ENCODE measurements around the gene KCNJ10. TPM values are rescaled to one million over a fixed set of nuclear protein-coding genes. Genes with fewer than 3 reads are reported as not detected.
A peak's percentile ranks its signal among the peaks of the same experiment; 100 is the strongest.

The KCNJ10 gene
- total and polyA plus RNA-seq, 8 donors: 0.27 to 0.72 (median 0.56) TPM; not detected in 1

- intact Hi-C loops (cut with DNase I): no loop called here
- DNase-seq (peak; percentile 92 to 100 (median 98)), ATAC-seq (peak; percentile 88)
- H3K4me3 ChIP-seq: peak overlapping the region; percentile 45 to 74
- TF ChIP-seq CTCF (IDR thresholded peaks at IDR 0.05): no peak
- H3K4me1 ChIP-seq: peaks cover 0 to 41% of the 10 kb centered on the region in 2 donors
- H3K27ac ChIP-seq: peak overlapping the region; percentile 89 to 90
- peaks cover 0 to under 1% of the 10 kb centered on the region in 2 donors for H3K36me3 ChIP-seq
- no peaks in the 10 kb centered on the region for H3K9me3 ChIP-seq
- H3K27me3 ChIP-seq: no peaks in the 10 kb centered on the region
Observed at GRCh38 chr1:160098852-160099561, 29.0 kb upstream of the KCNJ10 start.

GRCh38 chr1:160097911-160098851, 28.2 kb upstream of the KCNJ10 start, which contains the start of gene IGSF8:
Gene IGSF8 (minus strand): TSS chr1:160098619. CDS start chr1:160098472, 147 bp downstream.
- Histone ChIP-seq H3K36me3 (peaks cover 0 to 8% of the 10 kb centered on the region in 2 donors), H3K27ac (peak within 1 kb of the TSS; percentile 89 to 90), H3K9me3 (no peaks in the 10 kb centered on the region), H3K4me3 (peak within 1 kb of the TSS; percentile 51 to 74), H3K27me3 (no peaks in the 10 kb centered on the region), H3K4me1 (peaks cover 0 to 41% of the 10 kb centered on the region in 2 donors)
- intact Hi-C loops (cut with DNase I): no loop called here
- ATAC-seq: peak; percentile 84
- no peak for TF ChIP-seq CTCF (IDR thresholded peaks at IDR 0.05)
- DNase-seq: peak; percentile 78 to 95 (median 92)

GRCh38 chr1:160097151-160097910, 27.4 kb upstream of the KCNJ10 start:
- Histone ChIP-seq H3K4me3 (peak overlapping the region; percentile 51 to 74), H3K27me3 (no peaks in the 10 kb centered on the region), H3K4me1 (peaks cover 0 to 41% of the 10 kb centered on the region in 2 donors), H3K36me3 (peaks cover 0 to 17% of the 10 kb centered on the region in 2 donors), H3K27ac (no peak overlapping the region), H3K9me3 (no peaks in the 10 kb centered on the region)
- intact Hi-C loops (cut with DNase I): no loop called here
- ATAC-seq: no peak
- no peak for DNase-seq
- no peak for TF ChIP-seq CTCF (IDR thresholded peaks at IDR 0.05)

- DNase-seq: no peak
Observed at GRCh38 chr1:160096274-160097116, 26.5 kb upstream of the KCNJ10 start.

More at GRCh38 chr1:160096274-160097116, 26.5 kb upstream of the KCNJ10 start:
- ATAC-seq: no peak
- H3K4me3 ChIP-seq: peak overlapping the region in 1 of 2 donors; percentile 74
- H3K9me3 ChIP-seq: no peaks in the 10 kb centered on the region
- intact Hi-C loops (cut with DNase I): no loop called here
- no peaks in the 10 kb centered on the region for H3K27me3 ChIP-seq
- peaks cover 0 to 38% of the 10 kb centered on the region in 2 donors for H3K4me1 ChIP-seq
- TF ChIP-seq CTCF (IDR thresholded peaks at IDR 0.05): no peak
- H3K36me3 ChIP-seq: peaks cover 0 to 25% of the 10 kb centered on the region in 2 donors
- no peak overlapping the region for H3K27ac ChIP-seq
